ENCODE data around the gene L1CAM.

DNA sequence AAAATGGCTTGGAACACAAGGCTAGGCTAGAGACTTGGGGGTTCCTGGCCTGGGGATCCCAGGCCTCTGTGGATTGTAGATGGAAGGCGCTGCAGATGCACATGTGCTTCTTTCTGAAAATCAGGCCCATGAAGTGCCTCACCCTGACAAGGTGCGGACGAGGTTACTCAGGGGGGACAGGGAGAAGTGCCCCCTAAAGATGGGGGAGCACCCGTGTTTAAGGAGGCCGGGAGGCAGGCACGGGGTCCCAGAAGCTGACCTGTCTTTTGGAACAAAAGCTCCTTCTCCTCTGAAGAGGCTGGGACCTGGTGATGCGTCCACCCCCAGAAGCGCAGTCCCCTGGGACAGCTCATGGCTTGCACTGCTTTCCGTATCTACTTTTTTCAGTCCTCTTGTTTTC lies 58.1 kb downstream of the L1CAM start:
- TF ChIP-seq, protein P1, sequence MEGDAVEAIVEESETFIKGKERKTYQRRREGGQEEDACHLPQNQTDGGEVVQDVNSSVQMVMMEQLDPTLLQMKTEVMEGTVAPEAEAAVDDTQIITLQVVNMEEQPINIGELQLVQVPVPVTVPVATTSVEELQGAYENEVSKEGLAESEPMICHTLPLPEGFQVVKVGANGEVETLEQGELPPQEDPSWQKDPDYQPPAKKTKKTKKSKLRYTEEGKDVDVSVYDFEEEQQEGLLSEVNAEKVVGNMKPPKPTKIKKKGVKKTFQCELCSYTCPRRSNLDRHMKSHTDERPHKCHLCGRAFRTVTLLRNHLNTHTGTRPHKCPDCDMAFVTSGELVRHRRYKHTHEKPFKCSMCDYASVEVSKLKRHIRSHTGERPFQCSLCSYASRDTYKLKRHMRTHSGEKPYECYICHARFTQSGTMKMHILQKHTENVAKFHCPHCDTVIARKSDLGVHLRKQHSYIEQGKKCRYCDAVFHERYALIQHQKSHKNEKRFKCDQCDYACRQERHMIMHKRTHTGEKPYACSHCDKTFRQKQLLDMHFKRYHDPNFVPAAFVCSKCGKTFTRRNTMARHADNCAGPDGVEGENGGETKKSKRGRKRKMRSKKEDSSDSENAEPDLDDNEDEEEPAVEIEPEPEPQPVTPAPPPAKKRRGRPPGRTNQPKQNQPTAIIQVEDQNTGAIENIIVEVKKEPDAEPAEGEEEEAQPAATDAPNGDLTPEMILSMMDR (IDR thresholded peaks at IDR 0.05) = no peak
- TF ChIP-seq POLR2A (IDR thresholded peaks at IDR 0.05) = no peak

All from adrenal gland (tissue), 5 donors.